A673 (cell line): ENCODE data around the gene UBA1.

Experiments
- EZH2 ChIP-seq: fragments of 200-600 bp; sonication (generic); IDR thresholded peaks from 2 replicates; pipeline ENCODE4 v1.6.1; 2017; ENCODE audit warnings: borderline replicate concordance, low read depth, mild to moderate bottlenecking, mixed read lengths, antibody characterized with exemption, low read length; ENCODE audit not compliant: poor library complexity, severe bottlenecking
- TF ChIP-seq, protein P1 (sequence below): fragments of 300-800, 200-600 bp; sonication (generic); conservative IDR thresholded peaks from 2 replicates; pipeline ENCODE4 v1.5.1; 2017; ENCODE audit warnings: low read depth, mild to moderate bottlenecking, antibody characterized with exemption, low read length, moderate library complexity, mixed read lengths

DNA sequence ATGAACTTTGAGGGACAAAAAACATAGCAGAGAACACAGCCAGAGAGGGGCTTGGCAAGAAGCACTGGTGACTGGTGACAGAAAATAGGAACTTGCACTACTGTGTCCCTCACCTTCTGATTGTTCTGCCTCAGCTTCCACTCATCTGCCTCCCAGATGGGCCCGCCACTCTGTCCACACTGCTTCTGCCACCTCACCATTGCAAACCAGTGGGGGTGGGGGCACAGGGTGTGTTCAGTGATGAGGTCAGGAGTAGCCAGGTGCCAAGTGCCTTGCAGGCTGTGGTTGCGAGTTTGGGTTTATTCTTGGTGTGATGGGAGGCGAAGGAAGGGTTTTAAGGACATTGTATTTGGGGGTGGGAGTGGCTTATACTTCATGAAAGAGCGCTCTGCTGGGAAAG is 9.1 kb upstream of the UBA1 start:
- no peak for TF ChIP-seq EZH2
- TF ChIP-seq, protein P1, sequence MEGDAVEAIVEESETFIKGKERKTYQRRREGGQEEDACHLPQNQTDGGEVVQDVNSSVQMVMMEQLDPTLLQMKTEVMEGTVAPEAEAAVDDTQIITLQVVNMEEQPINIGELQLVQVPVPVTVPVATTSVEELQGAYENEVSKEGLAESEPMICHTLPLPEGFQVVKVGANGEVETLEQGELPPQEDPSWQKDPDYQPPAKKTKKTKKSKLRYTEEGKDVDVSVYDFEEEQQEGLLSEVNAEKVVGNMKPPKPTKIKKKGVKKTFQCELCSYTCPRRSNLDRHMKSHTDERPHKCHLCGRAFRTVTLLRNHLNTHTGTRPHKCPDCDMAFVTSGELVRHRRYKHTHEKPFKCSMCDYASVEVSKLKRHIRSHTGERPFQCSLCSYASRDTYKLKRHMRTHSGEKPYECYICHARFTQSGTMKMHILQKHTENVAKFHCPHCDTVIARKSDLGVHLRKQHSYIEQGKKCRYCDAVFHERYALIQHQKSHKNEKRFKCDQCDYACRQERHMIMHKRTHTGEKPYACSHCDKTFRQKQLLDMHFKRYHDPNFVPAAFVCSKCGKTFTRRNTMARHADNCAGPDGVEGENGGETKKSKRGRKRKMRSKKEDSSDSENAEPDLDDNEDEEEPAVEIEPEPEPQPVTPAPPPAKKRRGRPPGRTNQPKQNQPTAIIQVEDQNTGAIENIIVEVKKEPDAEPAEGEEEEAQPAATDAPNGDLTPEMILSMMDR: no peak
